NCI-H748 treated with DMSO at 0.1 percent for 48 hours (cell line): ENCODE results near the gene PABPC3.

Experiments
- DNase-seq: peaks from one replicate; lab custom pipeline; 2025; lab: John Stamatoyannopoulos, UW

The PABPC3 gene

DNA sequence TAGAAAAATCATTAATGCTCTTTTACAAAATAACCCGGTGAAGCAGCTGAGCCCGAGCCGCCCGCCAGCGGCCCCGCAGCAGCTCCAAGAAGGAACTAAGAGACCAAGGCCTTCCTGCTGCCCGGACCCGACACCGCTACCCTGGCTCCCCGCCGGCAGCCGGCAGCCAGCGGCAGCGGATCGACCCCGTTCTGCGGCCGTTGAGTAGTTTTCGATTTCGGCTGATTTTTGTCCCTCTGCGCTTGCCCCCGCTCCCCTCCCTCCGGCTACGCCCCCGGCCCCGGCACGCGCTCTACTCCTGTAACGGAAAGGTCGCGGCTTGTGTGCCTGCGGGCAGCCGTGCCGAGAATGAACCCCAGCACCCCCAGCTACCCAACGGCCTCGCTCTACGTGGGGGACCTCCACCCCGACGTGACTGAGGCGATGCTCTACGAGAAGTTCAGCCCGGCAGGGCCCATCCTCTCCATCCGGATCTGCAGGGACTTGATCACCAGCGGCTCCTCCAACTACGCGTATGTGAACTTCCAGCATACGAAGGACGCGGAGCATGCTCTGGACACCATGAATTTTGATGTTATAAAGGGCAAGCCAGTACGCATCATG lies at the start of gene PABPC3:
TSS of gene PABPC3 (plus strand) at position 286 of the 603 bp plus-strand sequence. CDS start at position 349, 63 bp downstream.
- no peak for DNase-seq

- peak; percentile 37 for DNase-seq
Observed at GRCh38 chr13:25046274-25046984, 49.5 kb upstream of the PABPC3 start.

- DNase-seq = peak; percentile 58
Observed at GRCh38 chr13:25046985-25047511, 48.9 kb upstream of the PABPC3 start.

DNA sequence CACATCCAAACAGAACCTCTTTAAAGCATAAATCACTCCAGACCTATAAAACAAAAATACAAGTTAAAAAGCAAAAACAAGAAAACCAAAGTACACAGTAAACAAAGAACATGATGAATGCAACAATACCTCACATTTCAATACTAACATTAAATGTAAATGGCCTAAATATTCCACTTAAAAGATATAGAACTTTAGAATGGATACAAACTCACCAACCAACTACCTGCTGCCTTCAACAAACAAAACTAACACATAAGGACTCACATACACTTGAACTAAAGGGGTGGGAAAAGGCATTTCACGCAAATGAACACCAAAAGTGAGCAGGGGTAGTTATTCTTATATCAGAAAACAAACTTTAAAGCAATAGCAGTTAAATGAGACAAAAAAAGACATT lies 44.9 kb upstream of the PABPC3 start:
- DNase-seq = no peak

- no peak for DNase-seq
Observed at GRCh38 chr13:25059166-25059565, 36.8 kb upstream of the PABPC3 start.

- DNase-seq = no peak
Observed at GRCh38 chr13:25059958-25060357, 36.0 kb upstream of the PABPC3 start.

GRCh38 chr13:25062479-25062878 lies 33.5 kb upstream of the PABPC3 start:
- DNase-seq = no peak

DNA sequence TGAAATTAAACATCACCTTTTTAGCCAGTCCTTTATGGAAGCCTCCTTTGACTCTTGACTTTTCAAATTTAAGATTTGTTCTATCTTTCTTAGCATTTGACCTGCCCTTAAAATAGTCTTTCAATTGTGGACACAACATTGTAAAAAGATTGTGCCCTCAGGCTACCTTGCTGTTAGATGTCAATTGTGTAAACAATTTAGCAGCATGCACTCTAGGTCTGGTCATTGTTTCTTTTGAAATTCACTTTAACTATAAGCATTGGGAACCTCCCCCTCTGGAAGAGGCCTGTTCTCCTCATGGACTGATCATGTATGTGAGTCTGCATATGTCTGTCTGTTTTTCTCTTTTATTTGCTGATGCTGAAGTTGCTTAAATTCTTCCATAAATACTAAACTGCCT lies 31.5 kb upstream of the PABPC3 start:
- DNase-seq = peak; percentile 80

DNA sequence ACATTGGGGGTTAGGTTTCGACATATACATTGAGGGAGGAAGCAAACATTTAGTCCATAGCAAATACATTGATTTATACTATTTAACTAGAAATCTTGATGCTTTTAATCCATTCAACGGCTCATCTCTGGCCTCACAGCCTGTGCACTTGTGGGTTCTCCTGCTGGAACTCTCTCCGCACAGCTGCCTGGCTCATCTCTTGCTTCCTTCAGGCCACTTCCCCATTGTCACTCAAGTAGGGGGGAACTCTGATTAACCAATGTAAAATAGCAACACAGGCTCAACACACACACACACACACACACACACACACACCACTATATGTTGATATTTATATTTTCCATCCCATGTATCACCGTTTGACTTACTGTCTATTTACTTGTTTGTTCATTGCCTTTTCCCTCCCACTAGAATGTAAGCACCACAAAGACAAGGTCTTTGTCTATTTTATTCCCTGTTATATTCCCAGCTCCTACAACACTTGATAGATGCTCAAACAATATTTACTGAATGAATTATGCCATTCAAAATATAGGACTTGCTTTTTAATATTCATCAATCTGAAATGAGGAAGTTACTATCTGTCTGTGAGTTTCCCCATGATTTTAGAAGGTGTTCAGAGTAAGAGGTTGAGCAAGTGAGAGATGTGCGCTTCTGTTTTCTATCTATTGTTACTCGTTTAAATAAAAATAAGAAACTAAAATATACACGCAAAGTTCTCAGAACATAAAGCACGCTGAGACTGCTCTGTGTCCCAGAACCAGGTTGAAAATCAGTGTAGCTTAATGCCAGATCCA lies 29.8 kb upstream of the PABPC3 start:
- no peak for DNase-seq

DNA sequence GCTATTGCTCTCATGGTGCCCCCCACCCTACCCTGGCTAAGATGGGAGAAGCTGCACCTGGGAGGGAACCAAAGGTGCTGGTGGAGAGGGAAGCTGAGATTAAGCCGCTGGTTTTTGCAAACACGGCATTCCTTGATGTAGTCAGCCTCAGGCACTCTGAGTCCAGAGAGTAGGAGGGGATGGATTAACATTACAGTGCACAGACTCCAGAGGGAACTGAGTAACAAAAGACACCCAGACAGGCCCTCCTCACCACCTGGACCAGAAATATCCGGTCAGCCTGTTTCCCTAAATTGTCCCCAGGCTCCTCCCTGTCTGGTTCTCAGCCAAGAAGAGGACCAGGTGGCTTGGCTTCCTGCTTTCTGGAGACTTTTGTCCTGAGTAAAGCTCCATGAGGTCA lies 28.9 kb upstream of the PABPC3 start:
- DNase-seq = peak; percentile 86

DNA sequence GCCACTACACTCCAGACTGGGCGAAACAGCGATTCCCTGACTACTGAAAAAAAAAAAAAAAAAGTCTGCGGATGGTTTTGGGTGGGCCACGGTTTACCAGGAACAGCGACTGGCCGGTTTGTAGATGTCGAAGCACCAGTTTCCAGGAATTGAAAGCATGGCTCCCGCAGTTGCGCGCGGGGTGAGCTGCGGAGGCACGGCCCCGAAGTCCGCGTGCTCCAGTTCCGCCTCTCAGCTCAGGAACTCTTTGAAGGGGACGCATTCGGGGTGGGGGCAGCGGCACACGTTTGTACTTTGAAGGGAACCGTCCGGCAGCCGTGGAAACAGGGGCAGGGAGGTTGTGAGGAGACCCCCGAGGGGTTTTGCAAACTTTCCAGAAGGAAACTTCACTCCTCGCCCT lies 27.1 kb upstream of the PABPC3 start:
- DNase-seq = no peak

GRCh38 chr13:25069236-25069635 lies 26.7 kb upstream of the PABPC3 start:
- DNase-seq = no peak

GRCh38 chr13:25069911-25070310 lies 26.0 kb upstream of the PABPC3 start:
- no peak for DNase-seq

GRCh38 chr13:25080773-25081172 lies 15.2 kb upstream of the PABPC3 start:
- no peak for DNase-seq

DNA sequence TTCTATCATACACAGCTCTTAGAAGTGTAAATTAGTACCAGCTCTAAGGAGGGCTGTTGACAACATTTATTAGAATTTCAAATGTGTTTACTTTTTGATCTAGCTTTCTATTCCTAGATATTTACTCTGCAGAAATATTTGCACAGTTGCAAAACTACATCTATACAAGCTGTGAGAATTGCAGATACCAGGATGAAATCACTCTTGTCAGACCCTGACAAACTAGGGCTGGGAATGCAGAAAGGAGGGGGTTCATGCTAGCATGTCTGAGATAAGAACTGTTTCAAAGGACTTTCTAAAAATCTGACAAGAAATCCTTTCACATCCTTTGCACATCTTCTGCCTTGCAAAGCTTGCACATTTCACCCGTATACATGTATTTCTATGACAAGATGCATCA lies 11.8 kb upstream of the PABPC3 start:
- no peak for DNase-seq

GRCh38 chr13:25085125-25085742 lies 10.7 kb upstream of the PABPC3 start:
- peak; percentile 87 for DNase-seq

DNA sequence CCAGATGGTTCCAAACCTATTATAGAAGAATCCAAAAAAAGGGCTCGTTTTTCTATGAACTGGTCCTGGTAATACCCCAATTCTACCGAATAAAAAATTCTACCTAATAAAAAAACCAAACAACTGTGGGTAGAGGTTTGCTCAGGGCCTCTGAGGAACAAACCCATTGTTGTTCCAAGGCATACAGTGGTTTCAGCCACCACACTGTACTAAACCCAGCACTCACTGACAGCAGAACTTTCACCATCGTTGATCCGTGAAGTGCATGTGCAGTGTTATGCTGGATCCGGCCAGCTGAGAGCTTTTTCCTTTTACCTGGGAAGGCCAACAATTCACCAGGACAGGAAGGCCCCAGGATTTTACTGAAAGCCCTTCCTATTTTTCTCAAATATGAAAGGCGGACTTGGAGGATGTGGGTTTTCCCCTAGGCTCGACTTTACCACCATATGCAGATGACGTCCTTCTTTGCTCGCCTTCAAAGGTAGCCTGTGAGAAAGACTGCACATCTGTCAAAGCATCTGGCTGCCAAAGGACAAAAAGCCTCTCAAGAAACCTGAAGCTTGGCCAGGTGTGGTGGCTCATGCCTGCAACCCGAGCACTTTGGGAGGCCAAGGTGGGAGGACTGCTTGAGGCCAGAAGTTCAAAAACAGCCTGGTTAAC lies 7.2 kb upstream of the PABPC3 start:
- no peak for DNase-seq

DNA sequence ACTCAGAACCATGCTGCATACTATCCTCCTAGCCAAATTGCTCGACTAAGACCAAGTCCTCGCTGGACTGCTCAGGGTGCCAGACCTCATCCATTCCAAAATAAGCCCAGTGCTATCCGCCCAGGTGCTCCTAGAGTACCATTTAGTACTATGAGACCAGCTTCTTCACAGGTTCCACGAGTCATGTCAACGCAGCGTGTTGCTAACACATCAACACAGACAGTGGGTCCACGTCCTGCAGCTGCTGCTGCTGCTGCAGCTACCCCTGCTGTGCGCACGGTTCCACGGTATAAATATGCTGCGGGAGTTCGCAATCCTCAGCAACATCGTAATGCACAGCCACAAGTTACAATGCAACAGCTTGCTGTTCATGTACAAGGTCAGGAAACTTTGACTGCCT lies 1.5 kb downstream of the PABPC3 start:
- DNase-seq = no peak

DNA sequence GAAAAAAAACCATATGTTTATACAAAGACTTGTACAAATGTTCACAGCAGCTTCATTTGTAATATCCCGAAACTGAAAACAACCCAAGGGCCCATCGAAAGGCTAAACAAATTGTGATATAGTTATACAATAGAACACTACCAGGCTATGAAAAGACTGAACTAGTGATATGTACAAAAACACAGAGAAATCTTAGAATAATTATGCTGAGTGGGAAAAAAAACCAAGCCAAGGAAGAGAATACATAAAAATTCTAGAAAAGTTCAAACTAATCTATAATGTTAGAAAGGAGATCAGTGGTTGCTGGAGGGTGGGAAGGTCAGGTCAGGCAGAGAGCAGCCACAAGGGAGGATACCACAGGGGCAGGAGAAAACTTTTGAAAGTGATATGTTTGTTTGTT lies 7.8 kb downstream of the PABPC3 start:
- no peak for DNase-seq

DNA sequence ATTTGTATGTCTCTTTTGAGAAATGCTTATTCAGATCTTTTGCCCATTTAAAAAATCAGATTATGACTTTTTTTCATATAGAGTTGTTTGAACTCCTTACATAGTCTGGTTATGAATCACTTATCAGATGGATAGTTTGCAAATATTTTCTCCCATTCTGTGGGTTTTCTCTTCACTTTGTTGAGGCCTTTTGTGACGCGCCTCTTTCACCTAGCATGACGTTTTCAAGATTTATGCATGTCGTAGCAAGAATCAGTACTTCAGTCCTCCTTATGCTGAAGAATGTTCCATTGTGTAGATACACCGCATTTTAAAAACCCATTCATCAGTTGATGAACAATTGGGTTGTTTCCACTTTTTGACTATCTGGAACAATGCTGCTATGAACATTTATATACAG lies 13.4 kb downstream of the PABPC3 start:
- DNase-seq = no peak

DNA sequence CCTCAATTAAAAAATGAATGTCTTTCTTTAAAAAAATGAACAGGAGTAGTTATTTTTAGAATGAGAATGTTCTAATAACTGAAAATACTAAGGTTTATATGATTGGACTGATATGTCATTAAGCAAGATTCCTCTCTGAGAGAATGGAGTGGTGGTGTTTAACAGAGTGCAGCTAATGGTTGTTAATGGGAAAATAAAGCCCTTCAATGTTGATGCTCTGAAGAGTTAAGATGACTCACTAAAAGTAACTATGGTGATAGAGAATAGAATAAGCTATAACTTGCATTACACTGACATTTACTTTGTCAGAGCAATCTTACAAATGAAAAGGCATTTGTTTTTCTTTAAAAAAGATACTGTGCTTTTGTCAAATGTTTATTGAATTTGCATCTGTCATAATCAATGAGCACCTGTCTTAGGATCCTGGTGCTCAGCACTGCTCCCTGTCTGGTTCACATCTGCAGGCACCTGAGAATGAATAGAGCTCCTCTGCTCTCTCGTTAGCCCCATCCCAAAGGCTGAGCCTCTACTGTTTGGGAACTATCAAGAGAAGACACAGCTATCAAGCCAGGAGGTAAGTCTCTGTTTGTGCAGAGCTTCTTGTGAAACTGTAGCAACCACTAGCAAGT lies 15.1 kb downstream of the PABPC3 start:
- DNase-seq = peak; percentile 43
